HG03342 (cell line): ENCODE measurements around the gene RPL21.
"Not testable (repeated sequence)": the region's sequence is repeated elsewhere in the genome, so short reads cannot be mapped to it uniquely, and the experiment has no call there.

ENCODE experiments used
- ATAC-seq: cut with Tn5 transposase; IDR thresholded peaks from one replicate; pipeline ENCODE4 v1.9.1; 2021; ENCODE audit warnings: mild to moderate bottlenecking, moderate library complexity; ENCODE audit not compliant: unreplicated experiment

RPL21 gene

GRCh38 chr13:27283906-27284493 is 32.6 kb downstream of the RPL21 start:
- ATAC-seq = no peak

GRCh38 chr13:27288392-27288791 is 37.0 kb downstream of the RPL21 start:
- no peak for ATAC-seq

- ATAC-seq = no peak
Measured at GRCh38 chr13:27289011-27289665, 37.8 kb downstream of the RPL21 start.

- ATAC-seq = no peak
Measured at GRCh38 chr13:27290715-27291114, 39.4 kb downstream of the RPL21 start.

GRCh38 chr13:27291967-27292366 is 40.6 kb downstream of the RPL21 start:
- ATAC-seq = not testable (repeated sequence)

GRCh38 chr13:27293076-27293691 is 41.8 kb downstream of the RPL21 start:
- no peak for ATAC-seq

GRCh38 chr13:27293873-27294515 is 42.6 kb downstream of the RPL21 start:
- ATAC-seq = no peak

- ATAC-seq = no peak
Measured at GRCh38 chr13:27295096-27295495, 43.7 kb downstream of the RPL21 start.

- ATAC-seq = no peak
Measured at GRCh38 chr13:27295660-27296059, 44.3 kb downstream of the RPL21 start.

GRCh38 chr13:27296496-27296895 is 45.1 kb downstream of the RPL21 start:
- no peak for ATAC-seq

- ATAC-seq = no peak
Measured at GRCh38 chr13:27298849-27299248, 47.5 kb downstream of the RPL21 start.

- not testable (repeated sequence) for ATAC-seq
Measured at GRCh38 chr13:27300406-27300805, 49.0 kb downstream of the RPL21 start.

- no peak for ATAC-seq
Measured at GRCh38 chr13:27300941-27301586, 49.7 kb downstream of the RPL21 start.

- ATAC-seq = no peak
Measured at GRCh38 chr13:27302643-27303262, 51.4 kb downstream of the RPL21 start.

- no peak for ATAC-seq
Measured at GRCh38 chr13:27304099-27304498, 52.7 kb downstream of the RPL21 start.

- no peak for ATAC-seq
Measured at GRCh38 chr13:27304611-27305010, 53.3 kb downstream of the RPL21 start.
